GM23338 (cell line): ENCODE measurements around the gene ERO1A. TPM values are rescaled to one million over a fixed set of nuclear protein-coding genes. Genes with fewer than 3 reads are reported as not detected.
A peak's percentile ranks its signal among the peaks of the same experiment; 100 is the strongest.

Experiments used
- ATAC-seq: fragments of 200-7000 bp; cut with Tn5 transposase; 3 replicates; pipeline ENCODE4 v1.9.1; 2020
- DNase-seq: peaks from one replicate; pipeline ENCODE4 v3.0.0-alpha.2; 2015; ENCODE audit warnings: low spot score
- H2AFZ ChIP-seq: fragments of 200-600 bp; sonication (generic); 2 replicates; pipeline ENCODE4 v1.8.0; 2016; ENCODE audit warnings: antibody characterized with exemption, mild to moderate bottlenecking, moderate library complexity
- H3F3A ChIP-seq: fragments of 200-600 bp; sonication (generic); replicated peaks from 2 replicates; pipeline ENCODE4 v1.8.0; 2017; ENCODE audit warnings: antibody characterized with exemption, mixed run types, low read depth
- H3K27ac ChIP-seq: fragments of 200-600 bp; sonication (generic); 2 replicates; pipeline ENCODE4 v1.6.1; 2016; ENCODE audit warnings: low read depth
- H3K27me3 ChIP-seq: fragments of 200-600 bp; sonication (generic); 2 replicates; pipeline ENCODE4 v1.8.0; 2016; ENCODE audit warnings: mild to moderate bottlenecking, mixed run types, moderate library complexity; ENCODE audit not compliant: insufficient read depth
- H3K36me3 ChIP-seq: fragments of 200-600 bp; sonication (generic); 2 replicates; pipeline ENCODE4 v1.8.0; 2016; ENCODE audit warnings: mild to moderate bottlenecking; ENCODE audit not compliant: insufficient read depth
- H3K4me1 ChIP-seq: fragments of 200-600 bp; sonication (generic); 2 replicates; pipeline ENCODE4 v1.8.0; 2016; ENCODE audit warnings: mild to moderate bottlenecking, moderate library complexity; ENCODE audit not compliant: insufficient read depth
- H3K4me2 ChIP-seq: fragments of 200-600 bp; sonication (generic); 2 replicates; pipeline ENCODE4 v1.7.1; 2017; ENCODE audit warnings: mixed run types
- H3K4me3 ChIP-seq: fragments of 200-600 bp; sonication (generic); 2 replicates; pipeline ENCODE4 v1.6.1; 2016; ENCODE audit warnings: mixed run types
- H3K79me2 ChIP-seq: fragments of 200-600 bp; sonication (generic); replicated peaks from 2 replicates; pipeline ENCODE4 v1.8.0; 2017; ENCODE audit warnings: mild to moderate bottlenecking; ENCODE audit not compliant: insufficient read depth
- H3K9me2 ChIP-seq: fragments of 200-600 bp; sonication (generic); 2 replicates; pipeline ENCODE4 v1.8.0; 2017; ENCODE audit not compliant: insufficient read depth
- H4K20me1 ChIP-seq: fragments of 200-600 bp; sonication (generic); replicated peaks from 2 replicates; pipeline ENCODE4 v1.8.0; 2017; ENCODE audit warnings: mild to moderate bottlenecking; ENCODE audit not compliant: insufficient read depth
- H3K27ac Mint-ChIP-seq: 2 replicates; pipeline ENCODE4 v1.8.0; 2020; ENCODE audit warnings: inconsistent platforms, mild to moderate bottlenecking, moderate library complexity, mixed read lengths
- H3K27me3 Mint-ChIP-seq: 3 replicates; pipeline ENCODE4 v1.8.0; 2022; ENCODE audit warnings: low read depth, mild to moderate bottlenecking, moderate library complexity, mixed read lengths, inconsistent platforms; ENCODE audit not compliant: insufficient read depth, poor library complexity
- H3K36me3 Mint-ChIP-seq: 3 replicates; pipeline ENCODE4 v1.8.0; 2021; ENCODE audit warnings: low read depth, mild to moderate bottlenecking, inconsistent platforms, moderate library complexity, mixed read lengths
- H3K4me1 Mint-ChIP-seq: 3 replicates; pipeline ENCODE4 v1.8.0; 2020; ENCODE audit warnings: mild to moderate bottlenecking, inconsistent platforms, mixed read lengths
- H3K4me3 Mint-ChIP-seq: 3 replicates; pipeline ENCODE4 v1.8.0; 2021; ENCODE audit warnings: moderate library complexity, mild to moderate bottlenecking, inconsistent platforms, mixed read lengths
- H3K9me3 Mint-ChIP-seq: 3 replicates; pipeline ENCODE4 v1.8.0; 2020; ENCODE audit warnings: moderate library complexity, mild to moderate bottlenecking, inconsistent platforms, mixed read lengths
- EZH2 ChIP-seq: fragments of 200-600 bp; sonication (generic); IDR thresholded peaks from one replicate; pipeline ENCODE4 v1.8.0; 2017; ENCODE audit warnings: antibody characterized with exemption, mild to moderate bottlenecking, low read depth; ENCODE audit not compliant: unreplicated experiment
- EZH2phosphoT487 ChIP-seq: fragments of 200-600 bp; sonication (generic); IDR thresholded peaks from one replicate; pipeline ENCODE4 v1.8.1; 2018; ENCODE audit warnings: antibody characterized with exemption; ENCODE audit not compliant: unreplicated experiment
- NANOG ChIP-seq: IDR thresholded peaks from 2 replicates; pipeline ENCODE4 v1.6.1; 2016; ENCODE audit warnings: antibody characterized with exemption, borderline replicate concordance
- STAT1 ChIP-seq: IDR thresholded peaks from one replicate; pipeline ENCODE4 v1.6.1; 2016; ENCODE audit warnings: antibody characterized with exemption; ENCODE audit not compliant: unreplicated experiment
- ZNF114 ChIP-seq: fragments of 250-450 bp; sonication (Bioruptor Pico); IDR thresholded peaks from 2 replicates; pipeline ENCODE4 v1.5.0; 2020; ENCODE audit warnings: mild to moderate bottlenecking, moderate library complexity
- ZNF331 ChIP-seq: fragments of 250-450 bp; sonication (Bioruptor Pico); IDR thresholded peaks from 2 replicates; pipeline ENCODE4 v1.5.0; 2020; ENCODE audit warnings: low read depth, mild to moderate bottlenecking, moderate library complexity
- ZNF462 ChIP-seq: fragments of 250-450 bp; sonication (Bioruptor Pico); IDR thresholded peaks from 2 replicates; pipeline ENCODE4 v1.5.0; 2020; ENCODE audit warnings: mild to moderate bottlenecking, moderate library complexity
- polyA plus RNA-seq: library from polyadenylated mRNA; unstranded; fragments of >200 nt; fragmentation: Nextera tagmentation; extraction: Ambion mirVana; gene quantifications from 2 replicates; pipeline ENCODE4 v1.2.1, GENCODE V29; 2016
- total RNA-seq: library from RNA; depleted of rRNA; stranded (reverse); fragments of >200 nt; shearing (Covaris generic); gene quantifications from 2 replicates; pipeline ENCODE4 v1.2.3, GENCODE V29; 2014

The ERO1A gene
- total and polyA plus RNA-seq, 2 experiments from 2014 or later: 25.2 to 44.7 TPM

- Mint-ChIP-seq H3K9me3 (no peaks in the 10 kb centered on the region), H3K27ac (no peak overlapping the region), H3K27me3 (peaks cover 3% of the 10 kb centered on the region), H3K4me3 (no peak overlapping the region), H3K36me3 (no peaks in the 10 kb centered on the region; the same call in 2 of the 3 replicates), H3K4me1 (no peaks in the 10 kb centered on the region; the same call in 2 of the 3 replicates)
- ATAC-seq: no peak
- Histone ChIP-seq H3F3A (no peaks in the 10 kb centered on the region; the same call in 1 of the 2 replicates), H3K4me1 (no peaks in the 10 kb centered on the region), H3K36me3 (no peaks in the 10 kb centered on the region), H3K27me3 (no peaks in the 10 kb centered on the region), H4K20me1 (no peaks in the 10 kb centered on the region), H3K27ac (no peak overlapping the region), H3K4me2 (no peak overlapping the region), H3K4me3 (no peak overlapping the region), H2AFZ (no peak overlapping the region), H3K9me2 (0 out of 2 replicates have a peak, but pooled peaks cover 2% of the 10 kb centered on the region), H3K79me2 (no peaks in the 10 kb centered on the region)
- no peak for TF ChIP-seq EZH2phosphoT487
- TF ChIP-seq ZNF114 (CRISPR knock-in tag): no peak
- no peak for TF ChIP-seq STAT1
- TF ChIP-seq NANOG: no peak
- DNase-seq: no peak
Observed at GRCh38 chr14:52700701-52701172, 5.4 kb upstream of the ERO1A start.

DNA sequence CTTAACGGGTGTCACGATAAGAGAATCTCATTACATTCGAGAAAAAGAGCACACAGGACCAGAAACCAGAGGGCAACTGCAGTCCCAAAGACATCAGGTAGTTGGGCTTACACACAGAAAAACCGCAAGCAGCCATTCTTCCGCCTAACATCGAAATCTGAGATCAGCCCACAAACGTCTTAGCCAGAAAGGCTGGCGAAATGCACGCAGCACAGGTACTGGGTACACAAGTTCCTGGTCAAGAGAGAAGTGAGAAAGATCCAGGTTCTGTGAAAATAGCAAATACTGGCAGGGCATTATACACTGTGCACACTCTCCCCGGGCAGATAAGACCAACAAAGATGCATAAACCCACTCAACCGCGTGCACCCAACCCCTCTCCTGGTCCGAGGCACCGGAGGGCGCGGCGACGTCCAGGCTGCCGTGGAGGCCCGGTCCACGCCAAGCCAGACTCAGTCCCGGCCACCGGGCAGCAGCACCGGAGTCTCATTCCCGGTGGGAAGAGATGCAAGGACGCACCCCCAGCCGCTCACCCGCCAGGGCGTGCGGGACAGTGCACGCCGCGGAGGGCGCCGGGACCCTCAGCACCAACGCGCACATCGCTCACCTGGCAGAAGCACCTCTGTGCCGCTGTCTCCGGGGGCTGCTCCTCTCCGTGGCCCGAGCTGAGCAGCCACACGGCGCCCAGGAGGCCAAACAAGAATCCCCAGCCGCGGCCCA lies 437 bp downstream of the ERO1A start:
- peaks cover 22% of the 10 kb centered on the region for H3K4me1 Mint-ChIP-seq
- Histone ChIP-seq H3K27me3 (peaks cover 12% of the 10 kb centered on the region; the same call in 1 of the 2 replicates), H4K20me1 (peaks cover 7% of the 10 kb centered on the region; the same call in 1 of the 2 replicates), H3K4me1 (peaks cover 20% of the 10 kb centered on the region), H3K4me3 (peak overlapping the region; percentile 93), H3K9me2 (0 out of 2 replicates have a peak, but pooled peaks cover 2% of the 10 kb centered on the region), H3K27ac (no peak overlapping the region), H2AFZ (peak overlapping the region; percentile 98), H3F3A (peaks cover 3% of the 10 kb centered on the region; the same call in 1 of the 2 replicates), H3K4me2 (peak overlapping the region; percentile 85), H3K79me2 (peaks cover 46% of the 10 kb centered on the region), H3K36me3 (no peaks in the 10 kb centered on the region)
- H3K36me3 Mint-ChIP-seq: no peaks in the 10 kb centered on the region; the same call in 2 of the 3 replicates
- no peaks in the 10 kb centered on the region for H3K9me3 Mint-ChIP-seq
- ATAC-seq (peak; percentile 74), DNase-seq (peak; percentile 56)
- H3K4me3 Mint-ChIP-seq: peak overlapping the region; percentile 94
- peaks cover 7% of the 10 kb centered on the region for H3K27me3 Mint-ChIP-seq
- peak overlapping the region; percentile 25; the same call in 1 of the 2 replicates for H3K27ac Mint-ChIP-seq
- TF ChIP-seq ZNF331 (CRISPR knock-in tag): no peak
- TF ChIP-seq ZNF462 (CRISPR knock-in tag): no peak
- TF ChIP-seq EZH2: no peak
